Activated effector memory CD4-positive, alpha-beta T cell treated with anti-CD3 and anti-CD28 coated beads, Interleukin-2, amount 50 U/mL, for 16 hours (primary cell): ENCODE data around the gene CPA4.

Experiments used
- DNase-seq: peaks from one replicate; pipeline ENCODE4 v3.0.0-alpha.2; 2020

The CPA4 gene

GRCh38 chr7:130346177-130346905 is 53.4 kb downstream of the CPA4 start:
- no peak for DNase-seq

- DNase-seq: no peak
These were observed 54.0 kb downstream of the CPA4 start for GRCh38 chr7:130346941-130347340.

- no peak for DNase-seq
These were observed 57.2 kb downstream of the CPA4 start for GRCh38 chr7:130349911-130350782.

GRCh38 chr7:130350945-130351790 is 58.2 kb downstream of the CPA4 start:
- no peak for DNase-seq

GRCh38 chr7:130351791-130352090 is 58.8 kb downstream of the CPA4 start:
- DNase-seq: no peak

GRCh38 chr7:130352194-130353074 is 59.5 kb downstream of the CPA4 start:
- DNase-seq: no peak

GRCh38 chr7:130353196-130353595 is 60.2 kb downstream of the CPA4 start:
- no peak for DNase-seq

GRCh38 chr7:130356121-130356875 is 63.3 kb downstream of the CPA4 start:
- DNase-seq: no peak

GRCh38 chr7:130356876-130357611 is 64.1 kb downstream of the CPA4 start:
- DNase-seq: no peak

- DNase-seq: no peak
These were observed 65.5 kb downstream of the CPA4 start for GRCh38 chr7:130358471-130358870.

- no peak for DNase-seq
These were observed 66.4 kb downstream of the CPA4 start for GRCh38 chr7:130359276-130359857.

- DNase-seq: no peak
These were observed 67.6 kb downstream of the CPA4 start for GRCh38 chr7:130360518-130360917.

- DNase-seq: peak; percentile 30
These were observed 68.7 kb downstream of the CPA4 start for GRCh38 chr7:130361681-130362080.

- DNase-seq: peak; percentile 54
These were observed 69.4 kb downstream of the CPA4 start for GRCh38 chr7:130362251-130362816.

- no peak for DNase-seq
These were observed 70.3 kb downstream of the CPA4 start for GRCh38 chr7:130363026-130363847.

GRCh38 chr7:130364451-130364850 is 71.5 kb downstream of the CPA4 start:
- DNase-seq: no peak

- no peak for DNase-seq
These were observed 72.1 kb downstream of the CPA4 start for GRCh38 chr7:130365088-130365487.

GRCh38 chr7:130365511-130366441 is 72.8 kb downstream of the CPA4 start:
- peak; percentile 70 for DNase-seq
